Measurements from ENCODE around the gene MEGF10. TPM values are rescaled to one million over a fixed set of nuclear protein-coding genes. Genes with fewer than 3 reads are reported as not detected.

MEGF10 gene
- total RNA-seq, 4 donors from 2014 or later = 0.27 to 5.4 (median 0.97) TPM

- no peak for TF ChIP-seq POLR2AphosphoS5 (IDR thresholded peaks at IDR 0.05)
- TF ChIP-seq CTCF (IDR thresholded peaks at IDR 0.05) = no peak
- no peak for TF ChIP-seq EP300 (IDR thresholded peaks at IDR 0.05)
- no peak for ATAC-seq
- Histone ChIP-seq H3K4me3 (no peak overlapping the region), H3K36me3 (no peaks in the 10 kb centered on the region), H3K27ac (no peak overlapping the region), H3K27me3 (peaks cover 4% of the 10 kb centered on the region), H3K4me1 (no peaks in the 10 kb centered on the region), H3K9me3 (no peaks in the 10 kb centered on the region)
- WGBS, 2 donors (ENCODE audit: low coverage in 1 of 2) = 77 to 89% methylated on average over 5 to 7 of the region's 12 CpGs
Observed at GRCh38 chr5:127434588-127434987, 144.0 kb downstream of the MEGF10 start.

- 91 to 92% methylated on average over 2 of the region's 2 CpGs for WGBS, 2 donors (ENCODE audit: low coverage in 1 of 2)
- no peak for ATAC-seq
- H3K27me3 ChIP-seq = peaks cover 4% of the 10 kb centered on the region
- no peaks in the 10 kb centered on the region for H3K4me1 ChIP-seq
- H3K4me3 ChIP-seq = no peak overlapping the region
- no peak overlapping the region for H3K27ac ChIP-seq
- TF ChIP-seq EP300 (IDR thresholded peaks at IDR 0.05) (no peak), POLR2AphosphoS5 (IDR thresholded peaks at IDR 0.05) (no peak), CTCF (IDR thresholded peaks at IDR 0.05) (no peak), POLR2A (IDR thresholded peaks at IDR 0.05) (no peak)
- no peaks in the 10 kb centered on the region for H3K36me3 ChIP-seq
- H3K9me3 ChIP-seq = no peaks in the 10 kb centered on the region
Observed at GRCh38 chr5:127435821-127436220, 145.2 kb downstream of the MEGF10 start.

- ATAC-seq = no peak
- H3K4me1 ChIP-seq = no peaks in the 10 kb centered on the region
- no peak overlapping the region for H3K27ac ChIP-seq
- no peaks in the 10 kb centered on the region for H3K36me3 ChIP-seq
- TF ChIP-seq CTCF (IDR thresholded peaks at IDR 0.05) (no peak), POLR2AphosphoS5 (IDR thresholded peaks at IDR 0.05) (no peak), POLR2A (IDR thresholded peaks at IDR 0.05) (no peak), EP300 (IDR thresholded peaks at IDR 0.05) (no peak)
- 56 to 57% methylated on average over 3 of the region's 4 CpGs for WGBS, 2 donors (ENCODE audit: low coverage in 1 of 2)
- H3K9me3 ChIP-seq = no peaks in the 10 kb centered on the region
- no peak overlapping the region for H3K4me3 ChIP-seq
- peaks cover 4% of the 10 kb centered on the region for H3K27me3 ChIP-seq
Observed at GRCh38 chr5:127439644-127440043, 149.0 kb downstream of the MEGF10 start.

- H3K4me3 ChIP-seq = no peak overlapping the region
- H3K9me3 ChIP-seq = no peaks in the 10 kb centered on the region
- TF ChIP-seq EP300 (IDR thresholded peaks at IDR 0.05) = no peak
- TF ChIP-seq POLR2A (IDR thresholded peaks at IDR 0.05) = no peak
- TF ChIP-seq CTCF (IDR thresholded peaks at IDR 0.05) = no peak
- no peak for TF ChIP-seq POLR2AphosphoS5 (IDR thresholded peaks at IDR 0.05)
- H3K4me1 ChIP-seq = no peaks in the 10 kb centered on the region
- no peak overlapping the region for H3K27ac ChIP-seq
- 78 to 83% methylated on average over 1 to 4 of the region's 7 CpGs for WGBS, 2 donors (ENCODE audit: low coverage in 1 of 2)
- peaks cover 4% of the 10 kb centered on the region for H3K27me3 ChIP-seq
- no peaks in the 10 kb centered on the region for H3K36me3 ChIP-seq
- no peak for ATAC-seq
Observed at GRCh38 chr5:127440831-127441230, 150.2 kb downstream of the MEGF10 start.

GRCh38 chr5:127441799-127442484, 151.3 kb downstream of the MEGF10 start:
- no peak overlapping the region for H3K4me3 ChIP-seq
- ATAC-seq = no peak
- WGBS, 2 donors (ENCODE audit: low coverage in 1 of 2) = 24 to 69% methylated on average over 2 to 4 of the region's 4 CpGs
- no peaks in the 10 kb centered on the region for H3K36me3 ChIP-seq
- no peak overlapping the region for H3K27ac ChIP-seq
- no peaks in the 10 kb centered on the region for H3K9me3 ChIP-seq
- TF ChIP-seq CTCF (IDR thresholded peaks at IDR 0.05) (peak in 1 of 4 experiments; percentile 21), POLR2AphosphoS5 (IDR thresholded peaks at IDR 0.05) (no peak), POLR2A (IDR thresholded peaks at IDR 0.05) (no peak)
- peaks cover 4% of the 10 kb centered on the region for H3K27me3 ChIP-seq
- H3K4me1 ChIP-seq = no peaks in the 10 kb centered on the region

Measured in gastroesophageal sphincter (tissue), 4 donors.